Occipital lobe (tissue), 2 donors: ENCODE measurements around the gene MRPL28. TPM values are rescaled to one million over a fixed set of nuclear protein-coding genes. Genes with fewer than 3 reads are reported as not detected.
"Not testable (repeated sequence)": the region's sequence is repeated elsewhere in the genome, so short reads cannot be mapped to it uniquely, and the experiment has no call there.

ENCODE experiments used
- DNase-seq: peaks from one replicate; lab custom pipeline; 2025; lab: John Stamatoyannopoulos, UW
- total RNA-seq: library from RNA; depleted of rRNA; stranded (reverse); fragments of >200 nt; gene quantifications from one replicate; pipeline ENCODE4 v1.2.3, GENCODE V29; 2014

MRPL28 gene
- total RNA-seq, 1 donor from 2014 or later, result 28.1 TPM

DNA sequence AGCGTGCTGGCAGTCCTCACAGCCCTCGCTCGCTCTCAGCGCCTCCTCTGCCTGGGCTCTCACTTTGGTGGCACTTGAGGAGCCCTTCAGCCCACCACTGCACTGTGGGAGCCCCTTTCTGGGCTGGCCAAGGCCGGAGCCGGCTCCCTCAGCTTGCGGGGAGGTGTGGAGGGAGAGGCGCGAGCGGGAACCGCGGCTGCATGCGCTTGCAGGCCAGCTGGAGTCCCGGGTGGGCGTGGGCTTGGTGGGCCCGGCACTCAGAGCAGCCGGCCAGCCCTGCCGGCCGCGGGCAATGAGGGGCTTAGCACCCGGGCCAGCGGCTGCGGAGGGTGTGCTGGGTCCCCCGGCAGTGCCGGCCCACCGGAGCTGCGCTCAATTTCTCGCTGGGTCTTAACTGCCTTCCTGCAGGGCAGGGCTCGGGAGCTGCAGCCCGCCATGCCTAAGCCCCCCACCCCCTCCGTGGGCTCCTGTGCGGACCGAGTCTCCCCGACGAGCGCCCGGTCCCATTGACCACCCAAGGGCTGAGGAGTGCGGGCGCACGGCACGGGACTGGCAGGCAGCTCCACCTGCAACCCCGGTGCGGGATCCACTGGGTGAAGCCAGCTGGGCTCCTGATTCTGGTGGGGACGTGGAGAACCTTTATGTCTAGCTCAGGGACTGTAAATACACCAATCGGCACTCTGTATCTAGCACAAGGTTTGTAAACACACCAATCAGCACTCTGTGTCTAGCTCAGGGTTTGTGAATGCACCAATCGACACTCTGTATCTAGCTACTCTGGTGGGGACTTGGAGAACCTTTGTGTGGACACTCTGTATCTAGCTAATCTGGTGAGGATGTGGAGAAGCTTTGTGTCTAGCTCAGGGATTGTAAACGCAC is 29.0 kb downstream of the MRPL28 start:
- not testable (repeated sequence) for DNase-seq

DNA sequence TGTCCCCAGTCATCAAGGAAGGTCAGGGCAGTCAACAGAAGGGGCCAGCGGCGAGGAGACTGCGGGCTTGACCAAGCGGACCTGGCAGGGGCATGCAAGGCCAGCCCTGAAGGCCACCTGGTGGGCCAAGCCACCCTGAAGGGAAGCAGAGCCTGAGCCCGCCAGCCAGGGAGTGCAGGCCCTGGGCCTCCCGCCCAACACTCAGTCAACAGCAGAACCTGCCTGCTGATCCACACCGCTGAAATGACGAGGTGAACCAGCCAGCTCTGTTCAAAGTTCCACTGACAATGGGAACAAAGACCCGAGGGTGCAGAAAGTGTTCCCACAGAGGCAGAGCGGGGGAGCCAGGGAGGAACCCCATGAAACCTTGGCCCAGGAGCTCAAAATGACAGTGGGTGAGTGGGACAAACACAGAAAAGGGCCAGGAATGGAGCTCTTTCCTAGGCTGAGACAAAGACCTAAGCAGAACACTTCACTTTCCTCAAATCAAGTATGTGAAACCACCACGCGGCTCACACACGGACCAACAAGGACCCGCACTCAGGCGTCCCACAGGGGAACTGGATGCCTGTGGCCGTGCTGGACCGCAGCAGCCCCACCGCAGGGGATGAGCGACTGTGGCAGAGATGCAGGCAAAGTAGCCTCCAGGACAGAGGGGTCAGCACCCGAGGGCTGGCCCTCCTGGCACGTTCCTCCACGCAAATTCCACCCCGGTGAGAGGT is 29.8 kb downstream of the MRPL28 start:
- no peak for DNase-seq

GRCh38 chr16:339680-340079 is 30.7 kb downstream of the MRPL28 start:
- no peak for DNase-seq

DNA sequence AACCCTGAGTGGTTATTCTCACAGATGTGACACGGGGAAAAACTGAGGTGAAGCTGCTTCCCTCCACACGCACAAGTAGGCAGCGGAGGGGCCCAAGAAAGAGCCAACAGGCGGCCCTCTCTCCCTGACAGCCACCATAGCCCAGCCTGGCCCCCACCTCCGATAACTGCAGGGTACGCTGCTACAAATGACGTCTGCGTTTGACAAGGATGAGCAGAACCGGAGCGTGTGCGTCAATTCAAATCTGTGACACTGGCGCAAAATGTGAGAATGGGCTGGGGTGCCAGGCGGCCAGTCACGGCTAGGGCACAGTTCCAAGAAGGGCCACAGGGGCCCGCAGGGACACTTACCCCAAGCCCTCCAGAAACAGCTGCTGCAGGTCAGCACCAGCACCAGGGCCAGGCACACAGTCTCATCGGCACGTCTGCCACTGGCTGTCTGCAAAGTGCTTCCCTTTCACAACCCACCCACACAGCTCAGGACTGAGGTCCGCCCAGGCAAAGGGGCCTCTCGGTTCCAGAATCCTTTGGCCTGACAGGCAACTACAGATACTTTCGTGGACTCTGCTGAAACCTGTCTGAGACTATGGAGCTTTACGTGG is 32.3 kb downstream of the MRPL28 start:
- no peak for DNase-seq

- DNase-seq, result no peak
Observed at GRCh38 chr16:337437-337836, 32.9 kb downstream of the MRPL28 start.

DNA sequence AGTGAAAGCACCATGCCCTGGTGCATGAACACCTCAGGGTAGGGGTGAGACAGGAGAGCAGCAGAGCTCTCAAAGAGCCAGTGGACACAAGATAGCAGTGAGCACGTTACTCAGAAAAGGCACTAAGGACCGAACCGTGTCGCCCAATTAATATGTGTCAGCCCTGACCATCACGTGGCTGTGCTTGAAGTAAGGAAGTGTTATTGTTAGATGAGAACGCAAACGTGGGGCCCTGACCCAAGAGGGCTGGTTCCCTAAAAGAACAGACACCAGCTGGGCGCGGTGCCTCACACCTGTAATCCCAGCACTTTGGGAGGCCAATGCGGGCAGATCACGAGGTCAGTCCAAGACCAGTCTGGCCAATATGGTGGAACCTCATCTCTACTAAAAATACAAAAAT is 34.1 kb downstream of the MRPL28 start:
- DNase-seq, result no peak

- DNase-seq, result not testable (repeated sequence)
Observed at GRCh38 chr16:334861-335632, 35.3 kb downstream of the MRPL28 start.

DNA sequence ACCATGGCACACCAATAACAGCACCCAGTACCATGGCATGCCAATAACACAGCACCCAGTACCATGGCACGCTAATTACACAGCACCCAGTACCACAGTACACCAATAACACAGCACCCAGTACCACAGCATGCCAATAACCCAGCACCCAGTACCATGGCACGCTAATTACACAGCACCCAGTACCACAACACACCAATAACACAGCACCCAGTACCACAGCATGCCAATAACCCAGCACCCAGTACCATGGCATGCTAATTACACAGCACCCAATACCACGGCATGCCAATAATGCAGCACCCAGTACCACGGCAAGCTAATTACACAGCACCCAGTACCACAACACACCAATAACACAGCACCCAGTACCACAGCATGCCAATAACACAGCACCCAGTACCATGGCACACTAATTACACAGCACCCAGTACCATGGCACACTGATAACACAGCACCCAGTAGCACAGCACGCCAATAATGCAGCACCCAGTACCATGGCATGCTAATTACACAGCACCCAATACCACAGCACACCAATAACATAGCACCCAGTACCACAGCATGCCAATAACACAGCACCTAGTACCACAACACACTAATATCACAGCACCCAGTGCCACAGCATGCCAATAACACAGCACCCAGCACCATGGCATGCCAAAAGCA is 36.0 kb downstream of the MRPL28 start:
- not testable (repeated sequence) for DNase-seq

- DNase-seq, result no peak
Observed at GRCh38 chr16:333406-334094, 36.8 kb downstream of the MRPL28 start.

- DNase-seq, result not testable (repeated sequence)
Observed at GRCh38 chr16:331181-331814, 39.0 kb downstream of the MRPL28 start.

GRCh38 chr16:330741-331140 is 39.6 kb downstream of the MRPL28 start:
- no peak for DNase-seq

DNA sequence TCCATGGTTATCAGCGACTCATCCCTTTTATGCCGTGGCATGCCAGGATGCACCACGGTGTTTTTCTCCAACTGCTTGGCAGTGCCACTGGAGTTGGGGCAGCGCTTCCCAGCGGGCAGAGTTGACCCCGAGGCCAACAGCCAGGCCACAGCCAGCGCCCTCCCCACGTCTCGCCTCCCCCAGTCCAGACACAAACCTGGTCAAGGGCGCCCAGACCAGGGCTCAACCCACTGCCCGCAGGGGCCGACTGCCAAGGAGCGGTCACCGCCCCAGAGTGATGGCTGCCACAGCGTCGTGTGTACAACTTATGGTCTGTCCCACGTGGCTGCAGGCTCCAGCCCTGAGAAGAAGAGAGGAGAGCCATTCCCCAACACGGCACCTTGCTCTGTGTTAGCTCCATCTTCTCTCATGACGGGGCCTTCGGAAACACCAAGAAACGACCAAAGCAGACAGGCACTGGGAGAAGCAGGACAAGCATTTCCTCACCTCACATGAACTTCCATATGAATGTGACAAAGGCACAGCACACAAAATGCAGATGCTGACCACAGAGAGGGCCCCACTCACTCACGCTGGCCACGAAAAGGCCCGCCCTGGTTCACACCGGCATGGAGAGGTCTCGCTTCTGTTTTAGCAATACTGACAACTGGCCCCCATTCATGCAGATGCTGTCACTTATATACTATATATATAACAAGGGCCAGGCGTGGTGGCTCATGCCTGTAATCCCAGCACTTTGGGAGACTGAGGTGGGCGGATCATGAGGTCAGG is 44.8 kb downstream of the MRPL28 start:
- DNase-seq, result no peak

- DNase-seq, result no peak
Observed at GRCh38 chr16:324451-325334, 45.6 kb downstream of the MRPL28 start.

DNA sequence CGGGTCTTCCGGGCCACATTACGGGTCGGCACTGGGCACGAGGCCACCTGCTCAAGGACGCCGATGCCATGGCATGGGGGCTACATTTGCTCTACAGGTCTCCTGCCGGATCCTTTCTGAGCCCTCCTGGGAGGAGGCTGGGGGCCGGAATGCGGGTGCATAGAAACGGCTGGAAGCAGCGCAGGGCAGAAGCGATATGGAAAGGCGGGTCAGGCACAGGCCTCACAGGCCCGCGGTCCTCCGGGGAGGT is 46.2 kb downstream of the MRPL28 start:
- no peak for DNase-seq

DNA sequence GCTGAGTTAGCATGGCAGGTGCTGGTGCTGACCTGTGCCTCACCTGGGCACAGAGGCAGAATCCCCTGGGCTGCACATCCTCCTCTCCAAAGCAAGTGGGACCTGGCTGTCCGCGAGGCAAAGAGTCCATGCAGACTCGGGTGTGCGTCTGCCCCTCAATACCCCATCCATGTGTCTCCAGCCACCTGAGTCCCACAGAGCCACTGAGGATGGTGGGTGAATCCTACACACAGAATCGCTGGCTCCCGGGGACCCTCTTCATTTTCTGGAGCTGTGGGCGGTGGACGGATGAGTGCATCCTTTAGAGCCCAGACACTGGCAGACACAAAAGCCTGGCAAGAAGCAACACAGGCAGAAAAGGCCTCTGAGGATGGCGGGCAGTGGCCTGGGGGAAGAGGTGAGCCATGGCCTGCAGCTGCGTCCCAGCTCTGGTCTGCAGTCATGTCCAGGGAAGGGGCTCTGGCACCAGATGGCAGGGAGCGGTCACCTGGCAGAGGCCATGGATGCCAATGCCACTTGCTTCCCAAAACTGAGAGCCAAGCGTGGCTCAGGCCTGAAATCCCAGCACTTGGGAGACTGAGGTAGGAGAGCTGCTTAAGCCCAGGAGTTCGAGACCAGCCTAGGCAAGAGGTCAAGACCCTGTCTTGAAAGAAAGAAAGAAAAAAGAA is 47.7 kb downstream of the MRPL28 start:
- DNase-seq, result no peak

- DNase-seq, result no peak
Observed at GRCh38 chr16:321532-321931, 48.8 kb downstream of the MRPL28 start.

GRCh38 chr16:320206-320605 is 50.1 kb downstream of the MRPL28 start:
- no peak for DNase-seq

GRCh38 chr16:318628-319027 is 51.7 kb downstream of the MRPL28 start:
- DNase-seq, result no peak
